Upper lobe of right lung (tissue), 1 donor: ENCODE measurements around the gene CX3CR1. TPM values are rescaled to one million over a fixed set of nuclear protein-coding genes. Genes with fewer than 3 reads are reported as not detected.

ENCODE experiments used
- ATAC-seq: fragments of 200-7000 bp; cut with Tn5 transposase; one replicate; pipeline ENCODE4 v1.9.1; 2020; ENCODE audit warnings: mild to moderate bottlenecking, moderate library complexity
- DNase-seq: peaks from one replicate; pipeline ENCODE4 v3.0.0-alpha.2; 2020
- H3K27ac ChIP-seq: fragments of 200-600 bp; one replicate; pipeline ENCODE4 v1.8.0; 2022
- H3K27me3 ChIP-seq: fragments of 200-600 bp; one replicate; pipeline ENCODE4 v1.8.0; 2022; ENCODE audit warnings: mild to moderate bottlenecking
- H3K36me3 ChIP-seq: fragments of 200-600 bp; one replicate; pipeline ENCODE4 v1.8.0; 2022
- H3K4me1 ChIP-seq: fragments of 200-600 bp; one replicate; pipeline ENCODE4 v1.8.0; 2022
- H3K4me3 ChIP-seq: fragments of 200-600 bp; one replicate; pipeline ENCODE4 v1.8.0; 2022; ENCODE audit warnings: mild to moderate bottlenecking
- H3K9me3 ChIP-seq: fragments of 200-600 bp; one replicate; pipeline ENCODE4 v1.8.0; 2022
- intact Hi-C: fragments of 100-400 bp; cut with DNase I; formaldehyde crosslinking; loops from one replicate; pipeline ENCODE4 v1.11.0; 2022
- total RNA-seq: library from RNA; stranded (reverse); fragmentation: NEBNext Ultra II Directional; extraction: Animal tissue kit (Norgen Biotek cat#: 25700); gene quantifications from one replicate; pipeline ENCODE4 v1.2.1, GENCODE V29; 2021
- TF ChIP-seq, protein P1 (sequence below): fragments of 200-600 bp; IDR thresholded peaks from one replicate; pipeline ENCODE4 v1.8.0; 2022; ENCODE audit warnings: antibody characterized with exemption
- donor health status: DM: no; HTN: yes; CAD: no; lungs with severe emphysema.

CX3CR1 gene
- total RNA-seq, 1 donor from 2014 or later, result 8.3 TPM

DNA sequence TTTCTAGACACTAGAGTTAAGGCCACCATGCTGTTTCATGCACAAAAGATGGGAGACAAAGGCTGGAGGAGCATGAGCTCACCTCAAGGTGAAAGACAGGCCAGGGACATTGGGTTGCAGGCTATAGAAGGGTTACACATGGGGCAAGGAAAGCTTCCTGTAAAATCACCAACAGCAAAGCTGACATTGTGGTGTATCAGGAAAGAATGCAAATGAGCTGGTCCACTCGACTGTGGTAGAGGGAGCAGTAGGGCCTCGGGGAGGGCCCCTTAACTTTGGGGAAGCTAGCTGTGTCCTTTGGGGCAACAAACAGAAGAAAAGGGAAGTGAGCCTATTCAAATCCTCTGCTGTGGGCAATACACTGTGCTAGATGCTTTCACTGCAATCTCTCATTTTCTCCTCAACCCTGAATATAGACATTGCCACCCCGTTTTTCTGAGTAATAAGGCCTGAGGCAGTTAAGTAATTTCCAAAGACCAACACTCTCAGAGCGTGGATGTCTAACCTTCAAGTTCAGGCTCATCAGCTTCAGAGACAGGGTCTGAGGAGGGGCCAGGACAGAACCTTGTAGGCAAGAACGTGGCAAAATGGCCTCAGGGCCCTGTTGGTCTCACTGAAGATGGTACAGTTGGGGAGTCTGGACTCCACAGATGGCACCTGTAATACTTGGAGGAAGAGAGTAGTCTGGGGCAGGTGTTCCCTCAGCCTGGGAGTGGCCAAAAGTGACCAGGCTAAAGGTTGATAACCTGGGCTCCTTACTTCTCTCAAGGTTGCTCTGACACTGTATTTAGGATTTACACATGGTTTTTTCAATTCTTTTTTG is 24.1 kb downstream of the CX3CR1 start:
- Histone ChIP-seq H3K36me3 (no peaks in the 10 kb centered on the region), H3K4me1 (peaks cover 4% of the 10 kb centered on the region), H3K27me3 (no peaks in the 10 kb centered on the region), H3K9me3 (no peaks in the 10 kb centered on the region), H3K4me3 (no peak overlapping the region), H3K27ac (no peak overlapping the region)
- DNase-seq (no peak), ATAC-seq (peak; percentile 92)
- TF ChIP-seq, protein P1, sequence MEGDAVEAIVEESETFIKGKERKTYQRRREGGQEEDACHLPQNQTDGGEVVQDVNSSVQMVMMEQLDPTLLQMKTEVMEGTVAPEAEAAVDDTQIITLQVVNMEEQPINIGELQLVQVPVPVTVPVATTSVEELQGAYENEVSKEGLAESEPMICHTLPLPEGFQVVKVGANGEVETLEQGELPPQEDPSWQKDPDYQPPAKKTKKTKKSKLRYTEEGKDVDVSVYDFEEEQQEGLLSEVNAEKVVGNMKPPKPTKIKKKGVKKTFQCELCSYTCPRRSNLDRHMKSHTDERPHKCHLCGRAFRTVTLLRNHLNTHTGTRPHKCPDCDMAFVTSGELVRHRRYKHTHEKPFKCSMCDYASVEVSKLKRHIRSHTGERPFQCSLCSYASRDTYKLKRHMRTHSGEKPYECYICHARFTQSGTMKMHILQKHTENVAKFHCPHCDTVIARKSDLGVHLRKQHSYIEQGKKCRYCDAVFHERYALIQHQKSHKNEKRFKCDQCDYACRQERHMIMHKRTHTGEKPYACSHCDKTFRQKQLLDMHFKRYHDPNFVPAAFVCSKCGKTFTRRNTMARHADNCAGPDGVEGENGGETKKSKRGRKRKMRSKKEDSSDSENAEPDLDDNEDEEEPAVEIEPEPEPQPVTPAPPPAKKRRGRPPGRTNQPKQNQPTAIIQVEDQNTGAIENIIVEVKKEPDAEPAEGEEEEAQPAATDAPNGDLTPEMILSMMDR, result no peak
- intact Hi-C loops, result no loop called here

- Histone ChIP-seq H3K36me3 (no peaks in the 10 kb centered on the region), H3K27ac (no peak overlapping the region), H3K9me3 (no peaks in the 10 kb centered on the region), H3K4me1 (peaks cover 11% of the 10 kb centered on the region), H3K27me3 (no peaks in the 10 kb centered on the region), H3K4me3 (no peak overlapping the region)
- ATAC-seq, result no peak
- DNase-seq, result no peak
- intact Hi-C loops, result no loop called here
- TF ChIP-seq, protein P1, result no peak
Measured at GRCh38 chr3:39254806-39255449, 24.9 kb downstream of the CX3CR1 start.

- H3K9me3 ChIP-seq, result no peaks in the 10 kb centered on the region
- H3K36me3 ChIP-seq, result no peaks in the 10 kb centered on the region
- H3K27ac ChIP-seq, result no peak overlapping the region
- intact Hi-C loops, result no loop called here
- TF ChIP-seq, protein P1, result no peak
- H3K4me1 ChIP-seq, result peaks cover 15% of the 10 kb centered on the region
- H3K27me3 ChIP-seq, result no peaks in the 10 kb centered on the region
- DNase-seq, result no peak
- no peak overlapping the region for H3K4me3 ChIP-seq
- ATAC-seq, result no peak
Measured at GRCh38 chr3:39251576-39251975, 28.3 kb downstream of the CX3CR1 start.

- H3K4me1 ChIP-seq, result peaks cover 15% of the 10 kb centered on the region
- no peaks in the 10 kb centered on the region for H3K36me3 ChIP-seq
- H3K4me3 ChIP-seq, result no peak overlapping the region
- H3K27me3 ChIP-seq, result no peaks in the 10 kb centered on the region
- TF ChIP-seq, protein P1, result no peak
- peak; percentile 84 for ATAC-seq
- intact Hi-C loops, result no loop called here
- H3K9me3 ChIP-seq, result no peaks in the 10 kb centered on the region
- no peak for DNase-seq
- no peak overlapping the region for H3K27ac ChIP-seq
Measured at GRCh38 chr3:39250116-39250747, 29.6 kb downstream of the CX3CR1 start.

- Histone ChIP-seq H3K27ac (no peak overlapping the region), H3K9me3 (no peaks in the 10 kb centered on the region), H3K4me3 (no peak overlapping the region), H3K4me1 (peaks cover 15% of the 10 kb centered on the region), H3K27me3 (no peaks in the 10 kb centered on the region), H3K36me3 (no peaks in the 10 kb centered on the region)
- ATAC-seq (no peak), DNase-seq (no peak)
- TF ChIP-seq, protein P1, result no peak
- intact Hi-C loops, result no loop called here
Measured at GRCh38 chr3:39249453-39250115, 30.3 kb downstream of the CX3CR1 start.
